ENCODE measurements around the gene ENOX1. TPM values are rescaled to one million over a fixed set of nuclear protein-coding genes. Genes with fewer than 3 reads are reported as not detected.

Gene ENOX1
- total RNA-seq, 4 donors from 2014 or later: 0.27 to 0.83 (median 0.53) TPM; not detected in 1

DNA sequence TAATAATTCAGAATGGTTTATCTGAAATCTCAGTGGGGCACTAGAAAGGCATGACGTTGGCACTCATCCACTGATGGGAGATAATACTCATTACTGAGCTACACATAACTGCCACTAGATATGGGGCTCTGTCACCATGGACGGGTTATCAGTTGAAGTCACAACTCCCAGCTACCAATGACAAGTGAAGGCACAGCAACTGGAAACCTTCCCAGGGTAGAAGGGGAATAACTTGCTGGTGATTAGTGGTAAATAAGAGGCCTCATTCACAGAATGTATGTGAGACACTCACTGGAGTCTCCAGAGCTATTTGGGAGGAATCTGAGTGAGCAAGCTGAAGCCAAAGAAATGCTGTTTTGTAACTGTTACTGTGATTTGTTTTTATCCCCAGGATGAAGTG lies 249.6 kb downstream of the ENOX1 start:
- Histone ChIP-seq H3K9me3 (no peaks in the 10 kb centered on the region), H3K4me3 (no peak overlapping the region), H3K36me3 (no peaks in the 10 kb centered on the region), H3K4me1 (no peaks in the 10 kb centered on the region), H3K27me3 (no peaks in the 10 kb centered on the region), H3K27ac (no peak overlapping the region)
- no peak for TF ChIP-seq POLR2A (IDR thresholded peaks at IDR 0.05)
- no peak for DNase-seq

DNA sequence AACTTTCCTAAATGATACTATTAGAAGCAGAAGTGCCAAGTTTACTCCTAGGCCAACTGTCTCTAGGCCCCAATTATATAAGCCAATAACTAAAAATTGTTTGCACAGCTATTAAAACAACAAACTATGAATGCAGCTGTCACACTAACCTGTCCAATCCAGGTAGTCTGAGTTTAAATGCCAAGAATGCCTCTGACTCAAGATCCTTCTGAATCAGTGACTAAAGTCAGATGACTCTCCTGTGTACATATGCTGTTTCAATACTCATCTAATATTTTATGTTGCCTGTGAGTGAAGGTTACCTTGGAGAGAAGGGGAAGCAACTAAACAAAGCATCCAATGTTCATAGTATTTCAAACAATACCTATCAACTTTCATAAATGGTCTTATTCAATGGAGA lies 257.0 kb downstream of the ENOX1 start:
- Histone ChIP-seq H3K36me3 (no peaks in the 10 kb centered on the region), H3K27ac (no peak overlapping the region), H3K27me3 (no peaks in the 10 kb centered on the region), H3K4me3 (no peak overlapping the region), H3K9me3 (no peaks in the 10 kb centered on the region), H3K4me1 (no peaks in the 10 kb centered on the region)
- no peak for DNase-seq
- TF ChIP-seq CTCF (IDR thresholded peaks at IDR 0.05) (no peak), POLR2A (IDR thresholded peaks at IDR 0.05) (no peak)

- no peak for TF ChIP-seq POLR2A (IDR thresholded peaks at IDR 0.05)
- no peak for TF ChIP-seq CTCF (IDR thresholded peaks at IDR 0.05)
- Histone ChIP-seq H3K4me3 (no peak overlapping the region), H3K9me3 (no peaks in the 10 kb centered on the region), H3K36me3 (no peaks in the 10 kb centered on the region), H3K27ac (no peak overlapping the region), H3K27me3 (no peaks in the 10 kb centered on the region), H3K4me1 (no peaks in the 10 kb centered on the region)
- no peak for DNase-seq
Observed at GRCh38 chr13:43528992-43529391, 257.8 kb downstream of the ENOX1 start.

DNA sequence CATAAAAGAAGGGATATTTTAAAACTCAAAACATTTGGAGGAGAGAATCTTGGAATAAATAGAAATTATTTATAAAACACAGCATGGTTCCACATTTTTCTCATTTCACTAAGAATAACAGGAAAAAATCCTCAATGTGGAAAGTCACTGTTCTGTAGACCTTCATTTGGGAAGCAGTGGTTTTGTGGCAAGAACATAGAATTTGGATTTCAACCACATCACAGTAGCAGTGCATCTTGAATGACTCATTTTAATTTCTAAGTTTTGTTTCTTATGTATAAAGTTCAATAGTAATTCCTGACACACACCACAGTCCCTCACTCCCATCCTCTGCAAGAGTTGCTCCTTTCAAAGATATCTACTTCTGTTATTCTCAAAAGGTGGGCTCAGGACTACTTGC lies 264.0 kb downstream of the ENOX1 start:
- no peak overlapping the region for H3K27ac ChIP-seq
- no peaks in the 10 kb centered on the region for H3K36me3 ChIP-seq
- no peak for TF ChIP-seq CTCF (IDR thresholded peaks at IDR 0.05)
- TF ChIP-seq POLR2A (IDR thresholded peaks at IDR 0.05): no peak
- no peaks in the 10 kb centered on the region for H3K4me1 ChIP-seq
- H3K27me3 ChIP-seq: no peaks in the 10 kb centered on the region
- no peak for DNase-seq
- H3K4me3 ChIP-seq: no peak overlapping the region
- no peaks in the 10 kb centered on the region for H3K9me3 ChIP-seq

DNA sequence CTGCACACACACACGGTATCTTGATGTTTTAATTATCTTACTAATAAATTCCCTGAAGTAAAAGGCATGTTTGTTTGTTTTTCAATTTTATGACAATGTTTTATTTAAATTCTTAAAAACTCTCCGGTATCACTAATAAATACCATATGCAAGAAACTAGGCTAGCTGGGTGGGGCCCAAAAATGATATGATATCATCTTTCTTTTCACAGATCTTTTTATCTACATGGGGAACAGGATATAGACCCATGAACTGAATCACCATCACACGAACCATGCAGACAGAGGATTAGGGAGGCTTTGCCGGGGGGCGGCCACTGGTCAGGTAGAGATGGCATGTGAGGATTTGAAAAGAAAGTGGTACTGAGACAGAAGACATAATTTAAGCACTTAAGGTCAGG lies 266.4 kb downstream of the ENOX1 start:
- Histone ChIP-seq H3K27ac (no peak overlapping the region), H3K4me1 (no peaks in the 10 kb centered on the region), H3K4me3 (no peak overlapping the region), H3K27me3 (no peaks in the 10 kb centered on the region), H3K9me3 (no peaks in the 10 kb centered on the region), H3K36me3 (no peaks in the 10 kb centered on the region)
- no peak for DNase-seq
- TF ChIP-seq CTCF (IDR thresholded peaks at IDR 0.05): no peak
- TF ChIP-seq POLR2A (IDR thresholded peaks at IDR 0.05): no peak

DNA sequence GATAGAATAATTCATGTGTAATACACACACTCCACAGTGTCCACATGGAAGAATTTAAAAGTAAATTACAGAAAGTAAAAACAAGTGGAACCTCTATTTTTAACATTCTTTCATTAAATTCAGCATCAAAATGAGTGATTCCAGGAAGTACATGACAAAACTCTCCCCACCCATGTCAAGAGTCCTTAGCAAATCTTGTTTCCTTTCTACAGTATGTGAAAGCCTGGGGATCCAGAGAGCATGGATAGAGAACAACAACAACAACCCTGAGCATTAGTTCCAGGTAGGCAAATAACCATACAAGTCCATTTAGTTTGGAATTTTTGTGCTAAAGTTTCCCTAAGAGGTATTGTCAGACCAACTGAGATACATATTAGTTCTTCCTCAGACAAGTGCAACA lies 267.9 kb downstream of the ENOX1 start:
- TF ChIP-seq POLR2A (IDR thresholded peaks at IDR 0.05) (no peak), CTCF (IDR thresholded peaks at IDR 0.05) (no peak)

More for the DNA sequence above, 267.9 kb downstream of the ENOX1 start:
- no peak overlapping the region for H3K27ac ChIP-seq
- DNase-seq: no peak
- no peaks in the 10 kb centered on the region for H3K36me3 ChIP-seq
- no peak overlapping the region for H3K4me3 ChIP-seq
- no peaks in the 10 kb centered on the region for H3K4me1 ChIP-seq
- no peaks in the 10 kb centered on the region for H3K9me3 ChIP-seq
- no peaks in the 10 kb centered on the region for H3K27me3 ChIP-seq
